UCSD-AML1 (cell line): ENCODE data around the gene LAMB2.
A peak's percentile ranks its signal among the peaks of the same experiment; 100 is the strongest.

ENCODE experiments used
- DNase-seq: peaks from one replicate; lab custom pipeline; 2025; ENCODE audit not compliant: unreplicated experiment; lab: John Stamatoyannopoulos, UW

The LAMB2 gene

DNA sequence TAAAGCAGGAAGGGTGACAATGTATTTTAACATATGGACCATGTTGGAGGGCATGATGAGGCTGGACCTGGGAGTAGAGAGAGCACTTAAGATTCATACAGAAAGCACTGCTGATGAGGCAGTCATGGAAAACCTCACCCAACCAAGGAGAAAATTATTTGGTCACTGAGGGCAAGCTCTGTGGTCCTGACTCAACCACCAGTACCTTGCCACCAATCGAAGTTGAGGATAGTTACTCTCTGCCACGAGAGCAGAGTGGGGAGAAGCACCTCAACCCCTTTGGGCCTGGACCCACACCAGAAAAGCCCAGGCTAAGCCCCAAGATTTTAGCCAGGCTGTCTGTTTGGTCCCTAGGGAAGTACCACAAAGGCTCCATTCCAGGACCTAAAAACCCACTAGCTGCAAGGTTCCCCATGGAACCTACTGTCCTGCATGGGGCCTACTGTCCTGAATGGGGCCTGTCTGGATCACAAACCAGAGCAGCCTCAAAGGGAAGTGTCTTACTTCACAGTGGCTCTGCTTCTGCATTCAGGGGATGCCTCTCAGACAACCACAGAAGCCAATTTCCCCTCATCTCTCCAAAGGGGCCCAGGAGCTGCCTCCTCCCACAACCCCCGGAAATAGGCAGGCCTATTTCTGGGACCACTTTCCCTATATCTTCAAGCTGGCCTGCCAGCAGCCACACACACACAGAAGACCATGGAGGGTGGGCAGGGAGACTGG lies 29.1 kb upstream of the LAMB2 start:
- peak; percentile 50 for DNase-seq

DNA sequence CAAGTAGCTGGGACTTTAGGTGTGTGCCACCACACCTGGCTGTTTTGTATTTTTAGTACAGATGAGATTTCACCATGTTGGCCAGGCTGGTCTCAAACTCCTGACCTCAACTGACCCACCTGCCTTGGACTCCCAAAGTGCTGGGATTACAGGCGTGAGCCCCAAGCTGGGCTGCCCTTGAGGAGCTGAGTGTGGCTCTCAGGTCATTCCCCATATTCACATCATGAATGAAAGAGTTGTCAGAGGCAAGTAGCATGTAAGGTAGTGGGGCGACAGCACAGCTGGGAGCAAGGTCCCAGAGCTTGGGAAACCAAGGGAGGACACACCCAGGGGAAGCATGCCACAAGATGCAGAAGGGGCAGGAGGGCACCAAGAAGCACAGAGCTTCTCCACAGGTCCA lies 28.3 kb upstream of the LAMB2 start:
- no peak for DNase-seq

DNA sequence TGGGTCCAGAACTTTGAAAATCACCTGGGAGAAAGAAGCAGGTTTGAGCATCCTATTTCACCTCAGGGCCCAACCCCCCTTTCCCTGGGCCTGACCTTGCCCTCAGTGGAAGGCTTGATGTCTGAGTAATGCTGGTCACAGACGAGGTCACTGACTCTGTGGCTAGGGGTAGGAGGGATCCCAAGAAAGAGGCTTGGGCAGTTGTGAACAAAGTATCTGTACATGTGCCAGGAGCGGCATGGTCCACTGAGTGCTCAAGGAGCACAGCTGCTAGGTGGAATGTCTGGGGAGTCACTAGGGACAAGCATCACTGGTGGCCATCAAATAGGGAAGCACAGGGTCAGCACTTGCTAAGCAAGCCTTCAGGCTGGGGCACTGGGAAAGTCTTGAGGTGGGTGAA lies 25.9 kb upstream of the LAMB2 start:
- no peak for DNase-seq

DNA sequence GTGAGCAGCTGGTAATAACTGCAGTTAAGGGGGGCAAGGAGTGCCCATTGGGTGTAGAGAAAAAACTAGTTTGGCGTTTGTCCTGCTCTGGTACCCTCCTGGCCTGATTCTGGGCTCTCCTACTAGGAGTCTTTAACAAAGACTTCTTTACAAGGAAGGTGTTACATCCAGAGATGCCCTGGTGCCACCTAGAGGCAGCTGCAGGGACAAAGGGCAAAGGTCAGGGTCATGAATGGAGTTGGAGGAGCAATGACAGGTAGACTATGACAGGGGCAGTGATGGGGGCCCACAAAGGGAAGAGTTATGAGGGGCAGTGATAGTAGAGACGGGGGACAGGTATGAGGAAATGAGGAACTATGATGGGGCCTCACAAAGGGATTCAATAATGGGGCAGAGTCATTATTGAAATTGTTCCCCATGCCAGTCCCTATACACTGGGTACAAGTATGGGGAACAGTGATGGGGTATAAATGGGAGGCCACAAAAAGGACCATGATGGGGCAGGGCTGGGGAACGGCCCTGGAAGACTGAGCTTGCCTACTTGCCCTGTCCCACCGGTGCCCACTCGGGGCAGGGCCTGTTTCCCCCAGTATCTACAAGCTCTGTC lies 25.4 kb upstream of the LAMB2 start:
- DNase-seq: peak; percentile 39

DNA sequence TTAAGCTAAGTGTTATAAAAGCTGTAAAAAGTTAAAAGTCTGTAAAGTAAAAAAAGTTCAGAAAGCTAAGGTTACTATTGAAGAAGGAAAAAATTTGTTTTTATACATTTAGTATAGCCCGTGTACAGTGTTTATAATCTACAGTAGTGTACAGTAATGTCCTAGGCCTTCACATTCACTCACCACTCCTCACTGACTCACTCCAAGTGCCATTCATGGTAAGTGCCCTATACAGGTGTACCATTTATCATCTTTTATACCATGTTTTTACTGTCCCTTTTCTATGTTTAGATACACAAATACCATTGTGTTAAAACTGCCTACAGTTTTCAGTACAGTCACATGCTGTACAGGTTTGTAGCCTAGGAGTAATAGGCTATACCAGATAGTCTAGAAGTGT lies 24.4 kb upstream of the LAMB2 start:
- no peak for DNase-seq

DNA sequence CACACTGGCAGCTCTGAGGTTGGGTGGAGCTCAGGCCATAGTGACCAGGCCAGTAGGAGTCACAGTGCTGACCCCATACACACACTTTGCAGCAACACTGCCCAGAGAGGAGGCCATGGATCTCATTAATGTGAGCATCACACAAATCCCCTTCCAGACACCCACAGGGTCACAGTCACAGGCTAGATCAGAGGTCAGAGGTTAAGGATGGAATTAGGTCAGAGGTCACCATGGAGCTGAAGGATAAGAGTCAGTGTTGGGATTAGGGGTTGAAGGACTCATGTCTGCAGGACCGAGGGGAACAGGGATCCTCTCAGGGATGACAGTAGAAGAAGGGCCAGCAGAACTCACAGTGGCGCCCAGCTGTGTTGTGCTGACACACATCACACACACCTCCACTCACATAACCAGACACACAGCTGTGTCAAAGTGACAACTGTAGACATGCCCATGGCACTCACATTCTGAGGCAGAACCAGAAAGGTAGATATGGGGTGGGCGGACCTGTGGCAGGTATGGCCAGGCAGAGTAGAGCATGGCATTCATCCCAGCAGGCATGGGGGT lies 20.6 kb upstream of the LAMB2 start:
- DNase-seq: no peak

DNA sequence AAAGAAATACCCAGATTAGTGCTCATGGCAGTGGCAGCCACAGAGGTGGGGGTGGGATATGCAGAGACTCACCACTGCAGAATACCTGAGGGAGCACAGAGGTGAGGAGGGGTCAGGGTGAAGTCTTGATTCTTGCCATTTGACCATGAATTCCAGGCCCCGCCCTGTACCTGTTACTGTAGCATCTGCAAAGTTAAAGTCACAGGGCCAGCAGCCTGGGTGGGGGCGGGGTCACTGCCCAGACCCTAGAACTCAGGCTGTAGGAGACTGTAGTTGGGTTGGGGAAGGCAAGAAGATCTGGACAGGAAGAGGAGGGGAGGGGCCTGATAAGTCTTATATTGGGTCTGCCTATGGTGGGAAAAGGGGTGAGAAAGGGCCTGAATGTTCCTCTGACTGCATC lies 18.8 kb upstream of the LAMB2 start:
- DNase-seq: no peak

DNA sequence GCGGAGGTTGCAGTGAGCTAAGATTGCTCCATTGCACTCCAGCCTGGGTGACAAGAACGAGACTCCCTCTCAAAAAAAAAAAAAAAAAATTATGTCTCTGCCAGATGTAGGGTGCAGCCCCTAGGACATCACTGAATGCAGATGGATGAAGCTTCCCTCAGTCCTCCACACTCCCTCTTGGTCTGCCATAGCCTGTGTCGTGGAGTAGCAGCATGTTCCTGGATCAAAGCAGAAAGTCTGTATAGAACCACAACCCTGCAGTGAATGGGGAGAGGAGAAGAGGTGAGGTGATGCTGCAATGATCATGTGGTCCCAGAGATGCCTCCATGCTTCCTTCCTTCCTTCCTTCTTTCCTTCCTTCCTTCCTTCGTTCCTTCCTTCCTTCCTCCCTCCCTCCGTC lies 15.3 kb upstream of the LAMB2 start:
- no peak for DNase-seq

DNA sequence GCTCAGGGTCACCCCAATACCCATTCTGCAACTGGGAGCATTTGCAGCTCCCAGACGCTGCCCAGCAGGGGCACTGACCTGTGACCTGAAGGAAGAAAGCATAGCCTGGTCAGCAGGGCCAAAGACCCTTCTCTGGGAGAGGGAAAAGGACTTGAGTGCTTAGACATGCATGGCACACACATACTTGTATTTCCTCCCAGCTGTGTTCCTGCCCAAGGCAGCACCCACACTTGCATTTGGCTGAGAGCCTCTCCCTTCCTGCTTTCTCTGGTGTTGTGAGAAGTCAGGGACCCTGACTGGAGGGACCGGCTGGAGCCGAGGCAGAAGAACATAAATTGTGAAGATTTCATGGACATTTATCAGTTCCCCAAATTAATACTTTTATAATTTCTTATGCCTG lies 7.2 kb upstream of the LAMB2 start:
- no peak for DNase-seq

DNA sequence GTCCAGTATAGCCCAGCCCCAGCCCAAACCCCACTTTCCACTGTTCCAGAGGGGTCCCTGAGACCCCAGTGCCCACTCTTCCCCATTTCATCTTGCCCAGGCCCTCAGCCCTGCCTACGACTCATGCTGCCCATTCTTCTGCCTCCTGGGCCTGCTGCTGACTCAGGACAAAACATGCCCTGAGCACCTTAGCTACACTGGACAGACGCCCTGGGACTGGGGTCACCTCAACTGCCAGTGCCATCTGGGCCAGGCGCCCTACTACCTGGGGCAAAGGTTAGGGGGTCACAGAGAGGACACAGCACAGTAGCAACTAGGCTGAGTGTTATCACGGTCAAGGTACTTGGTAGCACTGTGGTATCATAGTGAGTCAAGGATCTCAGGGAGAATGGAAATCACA lies 2.6 kb upstream of the LAMB2 start:
- DNase-seq: no peak

DNA sequence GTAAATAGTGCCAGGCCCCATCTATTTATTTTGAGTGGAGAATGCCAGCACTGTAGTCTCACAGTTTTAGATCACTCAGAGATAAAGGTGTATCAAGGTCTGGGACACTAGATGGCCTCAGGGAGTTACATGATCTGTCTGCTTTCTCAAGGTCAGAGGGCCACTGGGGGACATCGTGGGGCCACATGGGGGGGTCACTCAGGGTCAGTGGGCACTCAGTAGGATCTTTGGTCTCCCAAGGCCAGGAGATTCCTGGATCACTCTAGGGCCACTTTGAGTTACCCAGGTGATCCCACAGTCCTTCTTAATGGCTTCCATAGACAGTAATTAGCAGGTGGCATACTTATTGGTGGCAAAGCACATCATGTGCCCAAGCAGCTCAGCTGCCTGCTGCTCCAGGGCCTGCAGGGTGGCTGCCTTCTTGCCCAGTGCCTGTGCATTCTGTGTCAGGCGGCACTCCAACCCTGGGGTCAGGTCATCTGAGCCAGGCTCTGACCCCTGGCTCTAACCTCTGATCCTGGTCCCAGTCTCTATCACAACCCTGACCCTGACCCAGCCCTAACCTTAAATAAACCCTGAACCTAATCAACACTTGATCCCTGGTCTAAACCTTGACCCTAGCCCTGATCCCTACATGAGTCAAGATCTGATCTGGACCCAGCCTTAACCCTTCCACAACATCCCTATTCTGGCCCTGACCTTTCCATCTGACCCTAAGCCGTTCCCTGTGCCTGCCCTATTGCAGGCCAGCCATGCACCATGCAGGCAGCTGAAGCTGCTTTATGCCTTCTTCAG lies 1.8 kb upstream of the LAMB2 start:
- DNase-seq: no peak

DNA sequence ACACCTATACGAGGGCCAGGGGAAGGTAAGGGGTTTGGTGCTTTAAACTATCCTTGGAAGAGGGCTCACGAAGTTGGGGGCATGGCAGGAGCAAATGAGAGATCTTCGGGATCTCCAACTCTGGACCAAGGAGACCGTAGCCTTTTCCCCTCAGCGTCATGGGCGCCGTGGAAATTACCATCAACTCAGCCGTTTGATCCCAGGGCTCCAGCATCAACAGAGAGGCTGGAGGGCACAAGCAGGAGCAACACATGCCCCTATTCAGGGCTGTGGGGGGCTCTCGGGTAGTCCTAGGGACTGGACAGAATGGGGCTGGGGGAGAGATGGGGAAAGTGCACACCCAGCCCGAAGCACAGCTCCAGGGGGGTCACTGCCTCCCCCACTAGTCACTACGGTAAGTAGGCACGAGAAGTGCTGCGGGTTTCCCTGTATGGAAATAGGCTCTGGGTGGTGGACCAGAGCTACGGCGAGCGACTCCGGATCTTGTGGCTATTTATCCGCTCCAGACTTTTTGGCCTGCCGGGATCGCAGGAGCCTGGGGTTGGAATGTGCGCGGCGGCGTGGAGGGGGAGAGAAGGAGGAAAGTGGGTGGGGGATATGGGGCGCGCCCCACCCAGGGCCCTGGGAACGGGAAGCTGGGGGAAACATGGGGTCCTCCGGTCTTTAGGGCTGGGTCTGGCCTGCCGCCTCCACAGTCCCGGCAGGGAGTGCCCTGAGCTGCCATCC lies 539 bp upstream of the LAMB2 start:
- DNase-seq: peak; percentile 83

DNA sequence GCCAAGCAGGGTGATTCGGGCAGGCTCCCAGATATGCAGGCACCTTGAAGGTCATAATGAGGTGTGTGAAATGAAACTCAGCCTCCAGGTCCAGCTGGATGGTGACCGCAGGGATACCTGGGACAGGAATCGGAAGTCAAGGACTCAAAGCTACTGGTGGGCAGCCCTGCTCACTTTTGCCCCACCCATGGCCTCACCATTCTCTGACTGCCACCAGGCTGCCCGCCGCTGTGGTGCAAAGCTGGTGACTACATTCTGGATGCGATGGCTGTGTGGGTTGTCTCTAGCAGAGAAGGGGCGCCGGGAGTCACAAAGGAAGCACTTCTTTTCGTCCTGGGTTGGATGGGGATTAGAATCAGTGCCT lies 795 bp downstream of the LAMB2 start:
- no peak for DNase-seq

DNA sequence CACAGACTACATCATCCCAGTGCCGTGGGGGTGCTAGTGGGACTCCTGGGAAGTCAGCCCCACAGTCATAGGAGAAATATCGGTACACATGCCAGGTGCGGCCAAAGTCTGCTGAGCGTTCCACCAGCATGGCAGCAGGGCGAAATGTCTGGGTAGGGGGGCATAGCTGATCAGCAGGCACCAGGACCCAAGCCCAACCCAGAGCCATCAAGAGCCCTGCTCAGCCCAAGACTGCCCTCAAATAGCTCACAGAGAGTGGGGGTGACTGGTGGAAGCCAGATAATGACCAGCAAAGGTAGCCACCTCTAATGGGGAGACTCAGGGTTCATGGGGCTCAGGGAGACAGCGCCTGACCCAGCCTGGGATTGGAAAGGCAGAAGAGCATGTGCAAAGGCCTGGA lies 1.3 kb downstream of the LAMB2 start:
- no peak for DNase-seq

DNA sequence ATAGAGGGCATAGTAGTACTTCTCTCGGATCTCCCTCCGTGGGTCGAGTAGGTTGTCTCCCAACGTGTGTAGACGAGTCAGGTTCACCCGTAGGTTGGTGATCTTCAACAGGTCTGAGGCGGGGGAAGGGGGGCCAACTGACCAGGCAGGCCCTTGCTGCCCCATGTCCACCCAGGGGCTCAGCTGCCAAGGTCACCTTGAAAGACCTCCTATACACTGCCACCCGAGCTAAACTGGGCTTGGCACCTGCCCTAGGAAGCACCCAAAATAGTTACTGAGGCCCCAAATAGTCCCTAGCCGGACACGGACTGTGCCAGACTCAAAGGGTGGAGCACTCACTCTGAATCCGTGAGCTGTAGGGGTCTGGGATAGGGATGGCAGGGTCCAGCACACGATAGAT lies 1.8 kb downstream of the LAMB2 start:
- DNase-seq: no peak

DNA sequence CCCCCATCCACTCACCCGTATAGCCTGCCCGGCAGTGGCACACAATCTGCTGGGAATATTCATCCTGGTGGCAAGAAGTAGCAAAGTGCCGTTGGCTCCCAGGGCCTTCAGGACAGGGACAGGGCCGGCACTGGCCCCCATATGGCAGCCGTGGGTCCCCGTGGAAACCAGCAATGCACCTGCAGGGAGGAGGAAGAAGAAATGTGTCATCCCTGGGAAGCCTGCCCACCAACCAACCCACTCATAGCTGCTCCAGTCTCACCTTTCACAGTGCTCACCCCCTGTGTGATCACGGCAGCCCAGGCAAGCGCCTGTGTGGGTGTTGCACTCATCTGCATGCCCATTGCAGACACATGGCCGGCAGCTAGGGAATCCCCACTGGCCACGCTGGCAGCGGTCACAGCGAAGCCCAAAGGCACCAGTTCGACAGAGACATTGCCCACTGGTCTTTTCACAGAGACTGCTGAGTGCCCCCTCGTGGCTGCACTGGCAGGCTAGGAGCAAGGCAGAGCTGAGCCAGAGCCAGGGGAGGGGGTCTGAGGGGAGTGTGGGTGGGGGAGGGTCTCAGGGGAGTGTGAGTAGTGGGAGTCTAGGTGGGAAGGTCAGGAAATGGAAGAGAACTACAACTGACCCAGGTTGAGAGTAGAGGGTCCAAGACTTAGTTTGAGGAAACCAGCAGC lies 7.7 kb downstream of the LAMB2 start:
- DNase-seq: no peak

DNA sequence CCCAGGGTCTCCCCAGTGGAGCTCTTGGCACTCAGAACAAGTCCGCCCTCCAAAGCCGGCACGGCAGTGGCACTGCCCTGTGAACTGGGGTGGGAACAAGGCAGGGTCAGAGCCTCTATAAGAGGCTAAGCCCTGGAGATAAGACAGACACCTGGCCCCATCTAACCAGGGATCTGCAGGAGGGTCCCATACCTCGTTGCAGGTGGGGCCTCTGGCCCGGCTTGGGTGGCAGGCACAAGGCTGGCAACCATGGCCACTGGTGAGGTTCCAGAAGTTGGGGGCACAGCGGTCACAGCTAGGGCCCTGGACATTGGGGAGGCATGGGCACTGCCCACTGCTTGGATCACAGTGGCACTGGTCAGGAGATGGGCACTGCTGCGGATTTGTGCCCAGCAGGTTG lies 8.6 kb downstream of the LAMB2 start:
- no peak for DNase-seq

DNA sequence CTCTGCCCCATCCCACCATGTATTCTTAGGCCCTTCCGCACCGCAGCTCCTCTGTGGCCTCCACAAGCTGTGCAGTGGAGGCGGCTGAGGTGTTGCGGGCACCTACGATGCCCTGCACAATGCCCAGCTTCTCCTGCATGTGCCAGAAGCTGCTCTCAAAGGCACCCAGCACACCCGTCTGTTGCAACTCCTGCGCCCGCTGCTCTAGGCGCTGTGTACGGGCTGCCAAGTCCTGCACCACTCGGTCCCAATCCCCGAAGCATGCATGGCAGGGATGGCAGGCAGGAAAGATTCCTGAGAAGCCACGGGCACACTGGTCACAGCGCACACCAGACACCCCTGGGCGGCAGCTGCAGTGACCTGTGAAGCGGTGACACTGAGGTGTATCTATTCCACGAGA lies 9.2 kb downstream of the LAMB2 start:
- DNase-seq: no peak

DNA sequence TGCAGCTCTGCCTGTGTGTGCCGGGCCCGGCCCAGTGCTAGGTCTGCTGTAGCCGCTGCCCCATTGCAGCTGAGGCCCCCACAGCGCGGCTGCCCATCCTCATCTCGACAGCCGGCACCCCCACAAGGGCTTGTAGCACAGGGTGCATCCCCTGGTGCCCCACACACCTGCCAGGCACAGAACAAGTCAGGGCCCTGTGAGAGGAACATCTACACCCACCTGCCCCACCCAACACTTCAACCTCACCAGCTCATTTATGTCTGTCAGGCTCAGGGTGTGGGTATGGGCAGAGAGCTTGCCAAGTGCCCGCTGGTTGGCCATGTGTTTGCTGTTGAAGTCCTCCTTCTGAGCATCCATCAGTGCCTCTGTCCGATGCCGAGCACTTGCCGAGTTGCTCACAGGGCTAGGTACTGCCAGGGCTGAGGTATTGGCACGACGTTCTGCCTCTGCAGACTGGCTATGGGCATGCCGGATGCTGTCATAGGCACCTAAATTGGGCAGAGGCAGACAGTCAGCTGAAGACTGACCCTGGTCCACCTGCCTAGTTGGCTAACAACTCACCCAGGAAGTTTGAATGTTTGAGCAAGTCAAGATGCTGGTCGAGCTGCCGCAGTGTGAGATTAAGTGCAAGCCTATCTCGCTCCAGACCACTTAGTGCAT lies 9.8 kb downstream of the LAMB2 start:
- no peak for DNase-seq

DNA sequence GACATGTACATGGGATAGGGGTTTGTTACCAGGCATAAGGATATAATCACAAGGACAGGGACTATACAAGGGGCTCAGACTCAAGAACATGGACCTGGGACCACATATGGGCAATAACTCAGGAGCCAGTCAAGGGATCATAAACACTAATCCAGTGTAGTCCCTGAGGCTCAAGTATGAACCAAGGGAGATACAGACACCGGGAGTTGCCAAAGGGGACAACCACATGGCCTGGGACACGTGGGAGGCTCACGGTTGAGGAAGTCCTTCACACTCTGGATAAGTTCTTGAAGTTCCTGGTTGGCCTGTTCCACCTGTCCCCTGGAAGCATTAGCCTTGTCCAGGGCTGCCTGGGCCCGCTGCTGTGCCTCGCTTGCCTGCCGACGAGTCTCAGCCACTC lies 10.4 kb downstream of the LAMB2 start:
- no peak for DNase-seq
